ENCODE data around the gene NFATC2. TPM values are rescaled to one million over a fixed set of nuclear protein-coding genes. Genes with fewer than 3 reads are reported as not detected.

NFATC2 gene
- polyA plus RNA-seq, 1 experiment: 0.21 TPM

- CTCF ChIA-PET: interaction anchor here (1.0 to 1.6 kb wide), 7 partner anchors 14 to 134 kb away, joined by 3 to 4 read pairs (median 4); no protein-coding TSS in a partner anchor
- TF ChIP-seq CTCF (IDR thresholded peaks at IDR 0.05; ENCODE audit: insufficient read depth, low read depth, low read length): no peak
- POLR2A ChIA-PET: no interaction called here
- Histone ChIP-seq H3K36me3 (ENCODE audit: control insufficient read depth, insufficient read depth, low read length) (no peaks in the 10 kb centered on the region), H3K27me3 (ENCODE audit: control insufficient read depth, insufficient read depth, low read length) (no peaks in the 10 kb centered on the region; the same call in 1 of the 2 replicates), H3K4me3 (ENCODE audit: low read depth, low read length) (no peak overlapping the region)
- DNase-seq (ENCODE audit: low read depth): no peak
Observed at GRCh38 chr20:51506527-51507215, 35.8 kb downstream of the NFATC2 start.

GRCh38 chr20:51505566-51505965 lies 37.0 kb downstream of the NFATC2 start:
- POLR2A ChIA-PET: no interaction called here
- no peak for TF ChIP-seq CTCF (IDR thresholded peaks at IDR 0.05; ENCODE audit: insufficient read depth, low read depth, low read length)

GRCh38 chr20:51503376-51503775 lies 39.1 kb downstream of the NFATC2 start:
- Histone ChIP-seq H3K4me3 (ENCODE audit: low read depth, low read length) (no peak overlapping the region), H3K27me3 (ENCODE audit: control insufficient read depth, insufficient read depth, low read length) (no peaks in the 10 kb centered on the region), H3K36me3 (ENCODE audit: control insufficient read depth, insufficient read depth, low read length) (no peaks in the 10 kb centered on the region)
- POLR2A ChIA-PET: no interaction called here
- TF ChIP-seq CTCF (IDR thresholded peaks at IDR 0.05; ENCODE audit: insufficient read depth, low read depth, low read length): no peak
- CTCF ChIA-PET: interaction anchor here (1.0 kb wide), 1 partner anchor 10 kb away, joined by 3 read pairs; no protein-coding TSS in a partner anchor
- DNase-seq (ENCODE audit: low read depth): no peak

More at GRCh38 chr20:51505566-51505965, 37.0 kb downstream of the NFATC2 start:
- CTCF ChIA-PET: interaction anchor here (1.0 kb wide), 1 partner anchor 9 kb away, joined by 3 read pairs; no protein-coding TSS in a partner anchor
- Histone ChIP-seq H3K27me3 (ENCODE audit: control insufficient read depth, insufficient read depth, low read length) (no peaks in the 10 kb centered on the region; the same call in 1 of the 2 replicates), H3K4me3 (ENCODE audit: low read depth, low read length) (no peak overlapping the region), H3K36me3 (ENCODE audit: control insufficient read depth, insufficient read depth, low read length) (no peaks in the 10 kb centered on the region)
- no peak for DNase-seq (ENCODE audit: low read depth)

- ChIA-PET CTCF (no interaction called here), POLR2A (no interaction called here)
- Histone ChIP-seq H3K36me3 (ENCODE audit: control insufficient read depth, insufficient read depth, low read length) (no peaks in the 10 kb centered on the region), H3K27me3 (ENCODE audit: control insufficient read depth, insufficient read depth, low read length) (no peaks in the 10 kb centered on the region), H3K4me3 (ENCODE audit: low read depth, low read length) (no peak overlapping the region)
- TF ChIP-seq CTCF (IDR thresholded peaks at IDR 0.05; ENCODE audit: insufficient read depth, low read depth, low read length): no peak
- no peak for DNase-seq (ENCODE audit: low read depth)
Observed at GRCh38 chr20:51500936-51501335, 41.6 kb downstream of the NFATC2 start.

GRCh38 chr20:51500311-51500710 lies 42.2 kb downstream of the NFATC2 start:
- no peak overlapping the region for H3K4me3 ChIP-seq (ENCODE audit: low read depth, low read length)
- TF ChIP-seq CTCF (IDR thresholded peaks at IDR 0.05; ENCODE audit: insufficient read depth, low read depth, low read length): no peak
- H3K27me3 ChIP-seq (ENCODE audit: control insufficient read depth, insufficient read depth, low read length): no peaks in the 10 kb centered on the region
- H3K36me3 ChIP-seq (ENCODE audit: control insufficient read depth, insufficient read depth, low read length): no peaks in the 10 kb centered on the region
- ChIA-PET CTCF (no interaction called here), POLR2A (no interaction called here)
- DNase-seq (ENCODE audit: low read depth): no peak
